Vagina (tissue), 2 donors: Measurements from ENCODE around the gene GSTA4.
"Not testable (repeated sequence)": the region's sequence is repeated elsewhere in the genome, so short reads cannot be mapped to it uniquely, and the experiment has no call there.

Experiments used
- CTCF ChIP-seq, 3 experiments: fragments of 450-650 bp in 2 of 3; fragments of 200-600 bp in 1 of 3; sonication (generic) in 1 of 3; IDR thresholded peaks; one replicate each; pipeline ENCODE4 v1.5.1; 2017 to 2019; ENCODE audit warnings: antibody characterized with exemption in 3 of 3, mild to moderate bottlenecking in 2 of 3, moderate library complexity in 2 of 3
- POLR2AphosphoS5 ChIP-seq, 2 donors: sonication (generic); formaldehyde crosslinking; IDR thresholded peaks; one replicate each; pipeline ENCODE4 v1.9.0; 2017; ENCODE audit warnings: antibody characterized with exemption in 2 of 2, mild to moderate bottlenecking in 2 of 2, low read depth in 1 of 2; ENCODE audit not compliant: insufficient read depth in 1 of 2

DNA sequence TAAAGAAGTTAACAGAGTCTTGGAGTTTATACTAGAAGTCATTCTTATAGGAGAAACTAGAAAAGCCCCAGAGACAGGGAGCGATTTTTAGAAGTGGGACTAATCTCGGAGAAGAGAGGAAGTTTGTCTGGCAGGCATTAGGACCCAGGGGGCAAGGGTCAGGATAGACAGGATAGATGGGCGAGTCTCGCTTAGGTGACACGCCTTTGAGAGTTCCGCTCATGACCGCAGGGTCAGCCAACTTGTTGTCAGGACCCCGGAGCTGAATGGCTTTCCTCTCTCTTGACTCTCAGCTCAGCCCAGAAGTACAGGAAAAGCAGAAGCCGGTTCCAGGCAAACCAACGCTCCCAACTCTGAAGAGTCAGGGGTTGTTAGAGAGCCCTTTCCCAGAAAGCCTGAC, 34.1 kb downstream of the GSTA4 start:
- not testable (repeated sequence) for TF ChIP-seq CTCF (IDR thresholded peaks at IDR 0.05); POLR2AphosphoS5 (IDR thresholded peaks at IDR 0.05; ENCODE audit: insufficient read depth in 1 of 2, low read depth in 1 of 2)
